GM19238 (cell line): ENCODE results near the gene POLD3.

Experiments used
- DNase-seq: peaks from one replicate; pipeline ENCODE4 v3.0.0; 2011; ENCODE audit warnings: low spot score; ENCODE audit not compliant: insufficient read length

Gene POLD3

GRCh38 chr11:74672956-74673692 lies 80.7 kb downstream of the POLD3 start:
- no peak for DNase-seq

- DNase-seq = no peak
Measured at GRCh38 chr11:74673693-74674360, 81.4 kb downstream of the POLD3 start.

GRCh38 chr11:74675761-74676160 lies 83.4 kb downstream of the POLD3 start:
- no peak for DNase-seq

- DNase-seq = no peak
Measured at GRCh38 chr11:74676596-74676995, 84.2 kb downstream of the POLD3 start.

GRCh38 chr11:74677131-74677530 lies 84.7 kb downstream of the POLD3 start:
- no peak for DNase-seq

- DNase-seq = no peak
Measured at GRCh38 chr11:74678041-74678440, 85.7 kb downstream of the POLD3 start.

GRCh38 chr11:74678591-74679512 lies 86.5 kb downstream of the POLD3 start:
- no peak for DNase-seq

- DNase-seq = no peak
Measured at GRCh38 chr11:74679513-74679865, 87.1 kb downstream of the POLD3 start.

DNA sequence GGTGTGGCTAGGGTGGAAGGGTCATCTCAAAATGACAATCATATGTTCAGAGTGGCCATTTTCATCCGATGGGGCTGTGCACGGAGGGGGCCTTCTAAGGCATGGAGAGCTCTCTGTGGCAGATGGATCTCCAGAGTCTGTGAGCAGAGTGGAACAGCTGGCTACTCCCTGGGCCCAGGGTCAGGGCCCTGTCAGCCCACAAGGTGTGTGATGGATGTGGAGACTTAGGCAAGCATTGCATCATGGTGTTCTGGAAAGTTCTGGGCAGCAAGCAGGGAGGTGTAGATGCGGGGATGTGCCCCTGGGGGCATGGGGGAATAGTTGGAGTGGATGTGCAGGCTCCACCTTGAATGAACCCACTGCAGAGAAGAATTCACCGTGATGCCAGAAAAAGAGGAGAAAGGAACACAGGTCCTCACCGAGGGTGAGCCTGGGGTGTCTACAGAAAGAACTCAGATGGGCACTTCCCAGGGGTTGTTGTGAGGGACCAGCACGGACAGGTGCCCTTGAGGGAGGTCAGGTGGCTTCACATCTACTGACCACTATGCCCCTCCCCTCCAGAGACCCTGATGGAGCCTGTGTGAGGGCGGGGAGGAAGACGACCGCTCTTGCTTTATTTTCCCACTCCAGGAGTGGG lies 87.8 kb downstream of the POLD3 start:
- no peak for DNase-seq

GRCh38 chr11:74680703-74681531 lies 88.5 kb downstream of the POLD3 start:
- DNase-seq = no peak

- no peak for DNase-seq
Measured at GRCh38 chr11:74681686-74682651, 89.6 kb downstream of the POLD3 start.

GRCh38 chr11:74682731-74683278 lies 90.4 kb downstream of the POLD3 start:
- no peak for DNase-seq

GRCh38 chr11:74683279-74683871 lies 91.0 kb downstream of the POLD3 start:
- DNase-seq = no peak

GRCh38 chr11:74683941-74684481 lies 91.6 kb downstream of the POLD3 start:
- DNase-seq = no peak

DNA sequence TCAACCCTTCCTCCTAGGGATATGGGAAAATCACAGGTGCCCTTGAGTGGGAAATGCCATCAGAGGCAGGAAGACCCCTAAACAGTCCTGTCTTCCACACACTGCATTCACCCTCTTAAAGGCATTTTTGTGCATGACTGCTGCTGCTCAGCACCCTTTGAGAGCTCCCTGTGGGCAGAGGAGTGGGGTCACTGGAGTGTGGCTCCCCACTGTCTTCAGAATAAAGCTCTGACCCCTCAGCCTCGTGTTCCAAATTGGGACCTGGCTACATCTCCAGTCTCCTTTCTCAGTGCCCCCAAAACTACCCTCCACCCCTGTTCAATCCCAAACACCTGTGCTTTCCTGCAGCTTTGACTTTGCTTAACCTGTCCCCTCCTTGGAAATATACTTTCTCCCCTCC lies 92.3 kb downstream of the POLD3 start:
- DNase-seq = no peak

DNA sequence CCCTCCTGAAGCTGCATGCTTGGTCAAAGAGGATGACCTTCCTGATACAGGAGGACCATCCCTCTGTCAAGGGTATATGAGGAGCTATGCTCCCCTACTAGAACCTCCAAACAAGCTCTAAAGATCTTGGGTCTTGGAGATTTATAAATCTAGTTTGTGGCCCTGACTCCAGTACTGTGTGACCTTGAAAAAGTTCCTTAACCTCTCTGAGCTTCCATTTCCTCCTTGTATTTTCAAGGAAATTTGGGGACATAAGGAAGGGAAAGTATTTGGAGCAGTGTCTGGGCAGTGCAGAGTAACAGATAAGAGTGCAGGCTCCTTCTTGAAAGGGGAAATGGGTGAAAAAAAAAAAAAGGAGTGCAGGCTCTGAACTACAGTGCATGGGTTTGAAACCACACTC lies 93.0 kb downstream of the POLD3 start:
- DNase-seq = no peak

DNA sequence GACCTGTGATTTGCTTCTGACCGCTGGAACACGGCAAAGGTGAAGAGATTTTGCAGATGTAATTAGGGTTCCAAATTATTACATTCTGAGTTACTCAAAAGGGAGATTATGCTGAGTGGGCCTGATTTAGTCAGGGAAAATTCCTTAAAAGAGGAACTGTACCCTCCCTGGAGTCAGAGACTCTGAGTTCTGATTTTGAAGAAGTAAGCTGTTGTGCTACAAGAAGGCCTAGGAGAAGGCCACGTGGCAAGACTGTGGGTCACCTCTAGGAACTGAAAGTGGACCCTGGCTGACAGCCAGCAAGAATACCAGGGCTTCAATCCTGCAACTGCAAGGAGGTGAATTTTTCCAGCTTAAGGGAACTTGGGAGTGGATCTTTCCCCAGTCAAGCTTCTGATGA lies 93.5 kb downstream of the POLD3 start:
- DNase-seq = no peak

GRCh38 chr11:74686792-74687191 lies 94.4 kb downstream of the POLD3 start:
- DNase-seq = no peak
